ENCODE measurements around the gene DPY19L3. TPM values are rescaled to one million over a fixed set of nuclear protein-coding genes. Genes with fewer than 3 reads are reported as not detected.

The DPY19L3 gene
- total and polyA plus RNA-seq, 2 donors (not counting 1 experiment from before 2014, with no cell fraction given): 18.8 to 24.2 TPM

DNA sequence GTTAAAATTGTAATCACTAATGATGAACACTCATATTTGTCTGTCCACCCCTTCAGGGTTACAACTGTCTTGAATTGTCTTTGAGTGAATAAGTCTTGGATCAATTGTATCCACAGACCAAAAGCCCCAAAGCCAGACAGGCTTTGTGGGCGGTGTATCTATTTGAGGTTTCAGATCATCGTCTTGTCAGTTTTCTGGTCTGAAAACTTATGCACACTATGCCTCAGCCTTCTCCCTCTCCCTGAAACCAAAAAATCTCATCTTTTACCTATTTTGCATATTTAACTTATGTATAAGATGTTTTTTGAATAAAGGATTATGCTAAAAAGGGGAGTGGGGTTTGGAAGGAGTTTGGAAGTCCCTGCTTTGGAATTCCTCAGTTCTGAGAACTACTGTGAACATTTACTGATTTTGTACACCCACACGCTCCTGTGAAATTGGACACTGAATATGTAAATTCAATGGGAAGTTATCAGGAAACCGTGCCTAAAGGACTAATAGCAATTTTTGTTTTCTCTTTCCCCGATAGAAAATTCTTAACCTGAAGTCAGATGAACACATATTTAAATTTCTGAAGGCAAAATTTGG is 52.1 kb downstream of the DPY19L3 start:
- H3K27ac ChIP-seq (ENCODE audit: insufficient read depth, low read length): no peak overlapping the region
- H3K4me1 ChIP-seq (ENCODE audit: control insufficient read depth, extremely low read depth, insufficient read depth, low read length): no peaks in the 10 kb centered on the region
- no peak overlapping the region for H2AFZ ChIP-seq (ENCODE audit: low read length)
- no peak overlapping the region for H3K9ac ChIP-seq (ENCODE audit: insufficient read depth, low read length)
- no peak overlapping the region for H3K4me2 ChIP-seq (ENCODE audit: extremely low read depth, insufficient read depth, low read length)
- H4K20me1 ChIP-seq (ENCODE audit: control insufficient read depth, extremely low read depth, insufficient read depth, low read length): no peaks in the 10 kb centered on the region
- no peaks in the 10 kb centered on the region for H3K79me2 ChIP-seq (ENCODE audit: control insufficient read depth, insufficient read depth, low read length)
- H3K4me3 ChIP-seq (replicated peaks in 1 of 4; ENCODE audit: control extremely low read depth in 1 of 4, insufficient read depth in 1 of 4, low read depth in 3 of 4, low read length in 4 of 4): no peak overlapping the region
- TF ChIP-seq, protein P1, sequence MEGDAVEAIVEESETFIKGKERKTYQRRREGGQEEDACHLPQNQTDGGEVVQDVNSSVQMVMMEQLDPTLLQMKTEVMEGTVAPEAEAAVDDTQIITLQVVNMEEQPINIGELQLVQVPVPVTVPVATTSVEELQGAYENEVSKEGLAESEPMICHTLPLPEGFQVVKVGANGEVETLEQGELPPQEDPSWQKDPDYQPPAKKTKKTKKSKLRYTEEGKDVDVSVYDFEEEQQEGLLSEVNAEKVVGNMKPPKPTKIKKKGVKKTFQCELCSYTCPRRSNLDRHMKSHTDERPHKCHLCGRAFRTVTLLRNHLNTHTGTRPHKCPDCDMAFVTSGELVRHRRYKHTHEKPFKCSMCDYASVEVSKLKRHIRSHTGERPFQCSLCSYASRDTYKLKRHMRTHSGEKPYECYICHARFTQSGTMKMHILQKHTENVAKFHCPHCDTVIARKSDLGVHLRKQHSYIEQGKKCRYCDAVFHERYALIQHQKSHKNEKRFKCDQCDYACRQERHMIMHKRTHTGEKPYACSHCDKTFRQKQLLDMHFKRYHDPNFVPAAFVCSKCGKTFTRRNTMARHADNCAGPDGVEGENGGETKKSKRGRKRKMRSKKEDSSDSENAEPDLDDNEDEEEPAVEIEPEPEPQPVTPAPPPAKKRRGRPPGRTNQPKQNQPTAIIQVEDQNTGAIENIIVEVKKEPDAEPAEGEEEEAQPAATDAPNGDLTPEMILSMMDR (conservative IDR thresholded peaks at IDR 0.05 in 1 of 2, IDR thresholded peaks at IDR 0.05 in 1 of 2; ENCODE audit: low read depth in 1 of 2, low read length in 2 of 2): no peak
- no peak for TF ChIP-seq EZH2 (IDR thresholded peaks at IDR 0.05; ENCODE audit: low read length, missing control alignments)
- peak in 1 of 2 donors; percentile 14 for DNase-seq (ENCODE audit: low read depth in 2 of 2)
- H3K36me3 ChIP-seq (ENCODE audit: control insufficient read depth, insufficient read depth, low read length): peaks cover 3% of the 10 kb centered on the region
- no peaks in the 10 kb centered on the region for H3K27me3 ChIP-seq (ENCODE audit: control insufficient read depth, insufficient read depth, low read length)
- no peaks in the 10 kb centered on the region for H3K9me3 ChIP-seq (ENCODE audit: control insufficient read depth, insufficient read depth, low read depth, low read length)

DNA sequence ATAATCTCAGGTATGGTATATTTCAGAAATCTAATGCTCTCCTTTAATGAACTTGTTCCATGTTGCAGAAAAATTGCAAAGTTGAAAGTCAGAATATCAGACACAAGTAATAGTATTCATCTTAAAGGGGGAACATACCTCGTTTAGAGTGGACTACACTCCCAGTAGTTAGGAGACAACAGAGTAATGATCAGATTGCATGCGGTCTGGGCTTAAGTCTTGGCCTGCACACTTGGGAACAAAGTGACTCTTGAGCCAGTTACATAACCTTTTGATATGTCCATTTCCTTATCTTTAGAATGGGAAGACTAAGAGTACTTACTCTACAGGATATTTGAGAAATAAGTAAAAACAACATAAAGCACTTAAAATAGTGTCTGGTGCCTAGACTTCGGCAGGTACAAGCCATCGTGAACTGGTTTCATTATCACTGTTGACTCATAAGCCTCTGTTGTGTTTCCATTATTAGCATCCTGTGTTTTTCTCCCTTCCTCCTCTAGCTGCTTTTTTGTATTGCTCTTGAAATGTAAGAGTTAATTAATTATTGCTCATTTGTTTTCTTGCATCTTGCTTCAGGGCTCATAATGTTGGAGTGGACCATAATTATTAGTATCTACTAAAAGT is 53.0 kb downstream of the DPY19L3 start:
- TF ChIP-seq, protein P1 (conservative IDR thresholded peaks at IDR 0.05 in 1 of 2, IDR thresholded peaks at IDR 0.05 in 1 of 2; ENCODE audit: low read depth in 1 of 2, low read length in 2 of 2): no peak
- TF ChIP-seq EZH2 (IDR thresholded peaks at IDR 0.05; ENCODE audit: low read length, missing control alignments): no peak
- Histone ChIP-seq H3K9me3 (ENCODE audit: control insufficient read depth, insufficient read depth, low read depth, low read length) (no peaks in the 10 kb centered on the region), H3K4me2 (ENCODE audit: extremely low read depth, insufficient read depth, low read length) (no peak overlapping the region), H2AFZ (ENCODE audit: low read length) (no peak overlapping the region), H3K79me2 (ENCODE audit: control insufficient read depth, insufficient read depth, low read length) (no peaks in the 10 kb centered on the region), H3K27me3 (ENCODE audit: control insufficient read depth, insufficient read depth, low read length) (no peaks in the 10 kb centered on the region), H4K20me1 (ENCODE audit: control insufficient read depth, extremely low read depth, insufficient read depth, low read length) (no peaks in the 10 kb centered on the region), H3K4me1 (ENCODE audit: control insufficient read depth, extremely low read depth, insufficient read depth, low read length) (no peaks in the 10 kb centered on the region), H3K9ac (ENCODE audit: insufficient read depth, low read length) (no peak overlapping the region), H3K36me3 (ENCODE audit: control insufficient read depth, insufficient read depth, low read length) (peaks cover 3% of the 10 kb centered on the region), H3K4me3 (replicated peaks in 1 of 4; ENCODE audit: control extremely low read depth in 1 of 4, insufficient read depth in 1 of 4, low read depth in 3 of 4, low read length in 4 of 4) (no peak overlapping the region), H3K27ac (ENCODE audit: insufficient read depth, low read length) (no peak overlapping the region)
- no peak for DNase-seq (ENCODE audit: low read depth in 2 of 2)

DNA sequence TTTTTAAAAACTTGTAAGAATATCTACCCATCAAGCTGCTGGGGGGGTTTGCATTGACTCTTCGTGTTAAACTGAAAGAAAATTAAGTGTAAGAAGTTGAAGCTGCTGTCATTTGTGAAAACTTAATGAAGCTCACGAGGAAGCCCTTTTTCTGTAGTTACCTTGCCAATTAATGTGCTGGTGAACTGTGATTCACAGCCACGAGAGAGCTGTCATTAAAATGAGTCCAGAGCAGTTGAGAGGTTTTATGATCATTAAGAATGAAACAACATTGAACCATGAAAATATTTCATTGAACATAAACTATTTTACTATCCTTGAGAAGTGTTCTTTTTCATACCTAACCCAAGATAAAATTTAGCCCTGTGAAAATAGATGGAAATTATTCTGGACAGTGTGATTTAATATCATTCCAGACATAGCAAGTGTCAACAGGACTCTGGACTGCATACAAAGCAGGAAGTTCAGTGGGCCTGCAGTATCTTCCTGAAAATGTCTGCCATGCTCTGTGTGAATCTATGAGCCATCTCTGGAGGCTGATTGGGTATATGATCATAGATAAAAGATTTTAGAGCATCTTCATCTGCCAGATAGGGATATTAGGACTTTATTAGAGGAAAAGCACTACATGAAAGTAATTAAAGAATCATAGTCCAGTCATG is 53.8 kb downstream of the DPY19L3 start:
- TF ChIP-seq, protein P1 (conservative IDR thresholded peaks at IDR 0.05 in 1 of 2, IDR thresholded peaks at IDR 0.05 in 1 of 2; ENCODE audit: low read depth in 1 of 2, low read length in 2 of 2): no peak
- no peak for TF ChIP-seq EZH2 (IDR thresholded peaks at IDR 0.05; ENCODE audit: low read length, missing control alignments)
- peaks cover 3% of the 10 kb centered on the region for H3K36me3 ChIP-seq (ENCODE audit: control insufficient read depth, insufficient read depth, low read length)
- no peaks in the 10 kb centered on the region for H4K20me1 ChIP-seq (ENCODE audit: control insufficient read depth, extremely low read depth, insufficient read depth, low read length)
- H3K4me2 ChIP-seq (ENCODE audit: extremely low read depth, insufficient read depth, low read length): no peak overlapping the region
- no peaks in the 10 kb centered on the region for H3K79me2 ChIP-seq (ENCODE audit: control insufficient read depth, insufficient read depth, low read length)
- no peak overlapping the region for H3K9ac ChIP-seq (ENCODE audit: insufficient read depth, low read length)
- H3K27ac ChIP-seq (ENCODE audit: insufficient read depth, low read length): no peak overlapping the region
- no peak for DNase-seq (ENCODE audit: low read depth in 2 of 2)
- no peaks in the 10 kb centered on the region for H3K4me1 ChIP-seq (ENCODE audit: control insufficient read depth, extremely low read depth, insufficient read depth, low read length)
- no peak overlapping the region for H2AFZ ChIP-seq (ENCODE audit: low read length)
- no peaks in the 10 kb centered on the region for H3K27me3 ChIP-seq (ENCODE audit: control insufficient read depth, insufficient read depth, low read length)
- no peak overlapping the region for H3K4me3 ChIP-seq (replicated peaks in 1 of 4; ENCODE audit: control extremely low read depth in 1 of 4, insufficient read depth in 1 of 4, low read depth in 3 of 4, low read length in 4 of 4)
- H3K9me3 ChIP-seq (ENCODE audit: control insufficient read depth, insufficient read depth, low read depth, low read length): no peaks in the 10 kb centered on the region

All from fibroblast of lung (primary cell).